ENCODE data around the gene ZMIZ2. TPM values are rescaled to one million over a fixed set of nuclear protein-coding genes. Genes with fewer than 3 reads are reported as not detected.
"Not testable (repeated sequence)": the region's sequence is repeated elsewhere in the genome, so short reads cannot be mapped to it uniquely, and the experiment has no call there.

ZMIZ2 gene
- total and polyA plus RNA-seq, 2 of the 8 experiments (the other 6 are each of a cell fraction or from before 2014, with no cell fraction given), result 24.4 to 66.4 TPM

- FAIRE-seq; H3K4me2 ChIP-seq (ENCODE audit: insufficient read depth in 1 of 2, low read depth in 2 of 2, low read length in 2 of 2); H3K36me3 ChIP-seq (ENCODE audit: control insufficient read depth in 2 of 4, insufficient read depth in 4 of 4, low read length in 3 of 4); H4K8ac ChIP-seq (ENCODE audit: extremely low read depth, insufficient read depth, low read length); H2BK20ac ChIP-seq (ENCODE audit: low read length); H3K4me3 ChIP-seq (ENCODE audit: extremely low read depth in 1 of 4, insufficient read depth in 2 of 4, low read depth in 3 of 4, low read length in 4 of 4); H3K4ac ChIP-seq (replicated peaks; ENCODE audit: insufficient read length, low read depth, low read length); H3K56ac ChIP-seq (replicated peaks; ENCODE audit: insufficient read length, low read depth, low read length); H3K23me2 ChIP-seq (ENCODE audit: low read depth, low read length); DNase-seq (ENCODE audit: low read depth in 1 of 2, low spot score in 2 of 2); H3K27ac ChIP-seq (ENCODE audit: low read depth, low read length); H3K79me2 ChIP-seq (ENCODE audit: control insufficient read depth in 1 of 2, insufficient read depth in 2 of 2, low read length in 2 of 2); H3K14ac ChIP-seq (ENCODE audit: insufficient read length); H3K4me1 ChIP-seq (replicated peaks in 1 of 4; ENCODE audit: control insufficient read depth in 3 of 4, insufficient read depth in 4 of 4, low read length in 3 of 4); H3K23ac ChIP-seq (ENCODE audit: insufficient read length); H3K9me3 ChIP-seq (ENCODE audit: insufficient read depth in 2 of 2, low read depth in 1 of 2, low read length in 1 of 2); H2BK120ac ChIP-seq (replicated peaks; ENCODE audit: low read depth, low read length); H2AK5ac ChIP-seq (ENCODE audit: low read depth, low read length); H4K5ac ChIP-seq (ENCODE audit: insufficient read length, low read depth, low read length); H3K9ac ChIP-seq (replicated peaks in 1 of 4; ENCODE audit: extremely low read depth in 1 of 4, low read depth in 3 of 4, low read length in 3 of 4); H2AFZ ChIP-seq (ENCODE audit: low read length); H2BK12ac ChIP-seq (ENCODE audit: low read depth, low read length); H4K20me1 ChIP-seq (replicated peaks in 1 of 2; ENCODE audit: control insufficient read depth in 1 of 2, insufficient read depth in 2 of 2, low read length in 2 of 2); H2BK15ac ChIP-seq (ENCODE audit: low read length); CTCF ChIA-PET (ENCODE audit: partially characterized antibody); H3K27me3 ChIP-seq (replicated peaks in 1 of 4; ENCODE audit: control insufficient read depth in 3 of 4, extremely low read depth in 1 of 4, insufficient read depth in 3 of 4, low read length in 3 of 4); H2BK5ac ChIP-seq (ENCODE audit: low read depth, low read length); H3K79me1 ChIP-seq (ENCODE audit: low read depth, low read length); H4K91ac ChIP-seq (replicated peaks; ENCODE audit: insufficient read length, low read length); H3K18ac ChIP-seq (ENCODE audit: extremely low read depth, low read length): not testable (repeated sequence)
- POLR2A ChIA-PET (ENCODE audit: partially characterized antibody), result interaction anchor here (1.0 to 3.8 kb wide), 2 partner anchors 10 to 18 kb away, joined by 6 to 24 read pairs; no protein-coding TSS in a partner anchor
- WGBS, 2 experiments (ENCODE audit: extremely low coverage in 1 of 2, insufficient coverage in 1 of 2, insufficient read length in 1 of 2, insufficient replicate concordance in 2 of 2, low coverage in 1 of 2, low lambda C conversion rate in 2 of 2, missing lambda C conversion rate in 1 of 2), result 89% methylated on average over 3 of the region's 3 CpGs; no CpG with 5 or more reads in 1 of the 2 experiments
Observed at GRCh38 chr7:44785218-44785617, 36.6 kb downstream of the ZMIZ2 start.

Measured in H1 (cell line).